ENCODE results near the gene NEURL3. TPM values are rescaled to one million over a fixed set of nuclear protein-coding genes. Genes with fewer than 3 reads are reported as not detected.

The NEURL3 gene
- total and polyA plus RNA-seq, 2 of the 8 experiments (the other 6 are each of a cell fraction or from before 2014, with no cell fraction given), result not detected

DNA sequence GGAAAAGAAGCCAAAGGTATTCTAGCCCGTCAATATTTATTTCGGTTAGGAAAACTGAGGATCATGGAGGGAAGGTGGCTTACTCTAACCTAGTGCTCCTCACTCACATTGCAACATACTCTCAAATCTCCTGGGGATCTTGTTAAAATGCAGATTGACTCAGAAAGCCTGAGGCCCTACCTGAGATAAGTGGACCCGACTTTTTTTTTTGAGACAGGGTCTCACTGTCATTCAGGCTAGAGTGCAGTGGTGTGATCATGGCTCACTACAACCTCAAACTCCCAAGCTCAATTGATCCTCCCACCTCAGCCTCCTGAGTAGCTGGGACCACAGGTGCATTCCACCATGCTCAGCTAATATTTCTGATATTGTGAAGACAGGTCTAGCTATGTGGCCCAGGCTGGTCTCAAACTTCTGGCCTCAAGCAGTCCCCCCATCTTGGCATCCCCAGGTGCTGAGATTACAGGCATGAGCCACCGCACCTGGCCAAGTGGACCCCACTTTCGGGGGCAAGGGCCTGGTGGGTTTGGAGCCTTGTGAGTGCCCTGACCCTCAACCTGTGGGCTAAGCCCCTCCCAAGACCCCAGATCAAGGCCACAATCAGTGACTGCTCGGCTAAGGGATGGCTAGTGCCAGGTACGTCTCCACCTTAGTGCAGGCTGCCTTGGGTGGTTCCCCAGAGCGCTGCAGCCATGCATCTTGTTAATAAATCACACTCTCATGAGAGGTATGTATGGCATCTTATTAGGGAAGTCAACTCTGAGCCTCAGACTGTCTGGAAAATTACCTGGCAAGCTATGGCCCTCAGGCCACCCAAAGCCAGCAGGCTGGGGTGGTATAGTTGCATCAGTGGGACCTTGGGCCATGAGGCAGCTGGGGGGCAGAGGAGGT is 1.1 kb upstream of the NEURL3 start (continued):
- TF ChIP-seq, protein P1, sequence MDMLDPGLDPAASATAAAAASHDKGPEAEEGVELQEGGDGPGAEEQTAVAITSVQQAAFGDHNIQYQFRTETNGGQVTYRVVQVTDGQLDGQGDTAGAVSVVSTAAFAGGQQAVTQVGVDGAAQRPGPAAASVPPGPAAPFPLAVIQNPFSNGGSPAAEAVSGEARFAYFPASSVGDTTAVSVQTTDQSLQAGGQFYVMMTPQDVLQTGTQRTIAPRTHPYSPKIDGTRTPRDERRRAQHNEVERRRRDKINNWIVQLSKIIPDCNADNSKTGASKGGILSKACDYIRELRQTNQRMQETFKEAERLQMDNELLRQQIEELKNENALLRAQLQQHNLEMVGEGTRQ (IDR thresholded peaks at IDR 0.05; ENCODE audit: low read length), result no peak
- no peak for TF ChIP-seq NRF1 (IDR thresholded peaks at IDR 0.05; ENCODE audit: low read depth, low read length)
- TF ChIP-seq RXRA (IDR thresholded peaks at IDR 0.05; ENCODE audit: insufficient read depth, low read depth, low read length), result no peak
- no peak for TF ChIP-seq RNF2 (IDR thresholded peaks at IDR 0.05; ENCODE audit: borderline replicate concordance, low read depth, low read length, missing control alignments, poor library complexity, severe bottlenecking)
- no peak for TF ChIP-seq NANOG (IDR thresholded peaks at IDR 0.05; ENCODE audit: insufficient read depth, low read depth, low read length, poor library complexity, severe bottlenecking)
- TF ChIP-seq ZNF274 (IDR thresholded peaks at IDR 0.05; ENCODE audit: borderline replicate concordance, extremely low read depth, low read length), result no peak

All from H1 (cell line).